Osteocyte (in vitro differentiated cells): ENCODE data around the gene RNF19B. TPM values are rescaled to one million over a fixed set of nuclear protein-coding genes. Genes with fewer than 3 reads are reported as not detected.

ENCODE experiments used
- DNase-seq: peaks from one replicate; pipeline ENCODE4 v3.0.0; 2021; ENCODE audit warnings: mixed read lengths; ENCODE audit not compliant: unreplicated experiment; ENCODE audit errors: extremely low spot score
- H3K27ac Mint-ChIP-seq: one replicate; pipeline ENCODE4 v1.8.0; 2021; ENCODE audit warnings: mild to moderate bottlenecking, mixed read lengths; ENCODE audit not compliant: unreplicated experiment
- H3K27me3 Mint-ChIP-seq: one replicate; pipeline ENCODE4 v1.8.0; 2021; ENCODE audit warnings: mixed read lengths; ENCODE audit not compliant: unreplicated experiment
- H3K36me3 Mint-ChIP-seq: one replicate; pipeline ENCODE4 v1.8.0; 2021; ENCODE audit warnings: mixed read lengths; ENCODE audit not compliant: unreplicated experiment
- H3K4me1 Mint-ChIP-seq: one replicate; pipeline ENCODE4 v1.8.0; 2021; ENCODE audit warnings: mixed read lengths; ENCODE audit not compliant: unreplicated experiment
- H3K4me3 Mint-ChIP-seq: one replicate; pipeline ENCODE4 v1.8.0; 2021; ENCODE audit warnings: mild to moderate bottlenecking, moderate library complexity, mixed read lengths; ENCODE audit not compliant: unreplicated experiment
- H3K9me3 Mint-ChIP-seq: one replicate; pipeline ENCODE4 v1.8.0; 2021; ENCODE audit warnings: mixed read lengths; ENCODE audit not compliant: unreplicated experiment
- CTCF ChIP-seq: fragments of 200-600 bp; sonication (generic); IDR thresholded peaks from 2 replicates; pipeline ENCODE4 v1.5.0; 2021; ENCODE audit warnings: antibody characterized with exemption, mild to moderate bottlenecking, moderate library complexity
- total RNA-seq: library from RNA; stranded (reverse); gene quantifications from 2 replicates; pipeline ENCODE4 v1.2.1, GENCODE V29; 2021

The RNF19B gene
- total RNA-seq, 1 donor from 2014 or later: 12.6 TPM

DNA sequence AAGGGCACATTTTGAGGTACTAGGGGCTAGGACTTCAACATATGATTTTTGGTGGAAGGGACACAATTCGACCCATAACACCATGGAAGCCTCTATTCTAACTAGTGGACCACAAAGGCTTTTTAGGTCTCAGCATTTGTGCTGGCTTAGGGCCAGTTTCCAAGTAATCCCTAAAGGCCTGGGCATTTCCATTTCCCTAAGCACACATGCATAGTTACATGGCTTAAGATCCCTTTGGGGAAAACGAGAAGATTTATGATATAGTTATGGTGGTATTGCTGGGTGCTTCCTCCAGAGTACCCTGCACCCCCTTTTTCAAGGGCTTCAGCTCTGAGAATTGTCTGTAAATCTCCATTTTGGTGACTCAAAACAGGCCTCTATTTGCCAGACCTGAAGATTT lies 35.2 kb downstream of the RNF19B start:
- DNase-seq: no peak
- no peak for TF ChIP-seq CTCF
- H3K36me3 Mint-ChIP-seq: no peaks in the 10 kb centered on the region
- peaks cover 17% of the 10 kb centered on the region for H3K27me3 Mint-ChIP-seq
- no peak overlapping the region for H3K4me3 Mint-ChIP-seq
- peaks cover 21% of the 10 kb centered on the region for H3K4me1 Mint-ChIP-seq
- no peak overlapping the region for H3K27ac Mint-ChIP-seq
- no peaks in the 10 kb centered on the region for H3K9me3 Mint-ChIP-seq

DNA sequence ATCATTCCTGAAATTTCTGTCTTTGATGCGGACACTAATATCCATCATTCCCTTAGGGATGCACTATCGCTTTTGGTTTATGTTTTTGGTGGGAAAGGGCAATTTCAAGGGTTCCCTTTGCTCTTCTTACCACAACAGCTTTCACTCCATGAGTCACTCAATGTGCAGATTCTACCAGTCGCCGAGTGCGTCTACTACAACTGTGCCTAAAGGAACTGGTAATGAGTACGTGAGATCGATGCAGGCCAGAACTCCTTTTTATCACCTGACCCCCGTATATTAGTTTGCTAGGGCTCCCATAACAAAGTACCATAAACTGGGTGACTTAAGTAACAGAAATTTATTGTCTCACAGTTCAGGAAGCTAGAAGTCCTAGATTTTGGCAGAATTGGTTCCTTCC lies 35.9 kb downstream of the RNF19B start:
- Mint-ChIP-seq H3K27me3 (peaks cover 24% of the 10 kb centered on the region), H3K4me1 (peaks cover 17% of the 10 kb centered on the region), H3K36me3 (no peaks in the 10 kb centered on the region), H3K27ac (no peak overlapping the region), H3K4me3 (no peak overlapping the region), H3K9me3 (no peaks in the 10 kb centered on the region)
- TF ChIP-seq CTCF: no peak
- no peak for DNase-seq

GRCh38 chr1:32928285-32928684 lies 36.3 kb downstream of the RNF19B start:
- no peak overlapping the region for H3K4me3 Mint-ChIP-seq
- no peaks in the 10 kb centered on the region for H3K9me3 Mint-ChIP-seq
- no peak for DNase-seq
- no peak for TF ChIP-seq CTCF
- H3K27ac Mint-ChIP-seq: no peak overlapping the region
- H3K4me1 Mint-ChIP-seq: peaks cover 14% of the 10 kb centered on the region
- no peaks in the 10 kb centered on the region for H3K36me3 Mint-ChIP-seq
- H3K27me3 Mint-ChIP-seq: peaks cover 27% of the 10 kb centered on the region

DNA sequence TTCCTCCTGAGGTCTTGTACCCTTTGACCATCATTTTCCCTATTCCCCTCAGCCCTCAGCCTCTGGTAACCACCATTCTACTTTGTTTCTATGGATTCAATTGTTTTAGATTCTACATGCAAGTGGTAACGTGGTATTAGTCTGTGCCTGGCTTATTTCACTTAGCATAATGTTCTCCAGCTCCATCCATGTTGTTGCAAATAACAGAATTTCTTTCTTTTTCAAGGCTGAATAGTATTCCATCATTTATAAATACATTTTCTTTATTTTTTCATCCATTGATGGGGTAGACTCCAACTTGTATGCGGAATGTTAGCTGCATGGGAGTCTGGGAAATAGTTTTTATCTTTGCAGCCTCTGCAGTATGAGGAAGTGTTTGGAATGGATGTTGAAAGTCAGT lies 37.2 kb downstream of the RNF19B start:
- H3K27me3 Mint-ChIP-seq: peaks cover 27% of the 10 kb centered on the region
- peaks cover 14% of the 10 kb centered on the region for H3K4me1 Mint-ChIP-seq
- no peak overlapping the region for H3K4me3 Mint-ChIP-seq
- H3K27ac Mint-ChIP-seq: no peak overlapping the region
- H3K36me3 Mint-ChIP-seq: no peaks in the 10 kb centered on the region
- H3K9me3 Mint-ChIP-seq: no peaks in the 10 kb centered on the region
- no peak for DNase-seq
- no peak for TF ChIP-seq CTCF

DNA sequence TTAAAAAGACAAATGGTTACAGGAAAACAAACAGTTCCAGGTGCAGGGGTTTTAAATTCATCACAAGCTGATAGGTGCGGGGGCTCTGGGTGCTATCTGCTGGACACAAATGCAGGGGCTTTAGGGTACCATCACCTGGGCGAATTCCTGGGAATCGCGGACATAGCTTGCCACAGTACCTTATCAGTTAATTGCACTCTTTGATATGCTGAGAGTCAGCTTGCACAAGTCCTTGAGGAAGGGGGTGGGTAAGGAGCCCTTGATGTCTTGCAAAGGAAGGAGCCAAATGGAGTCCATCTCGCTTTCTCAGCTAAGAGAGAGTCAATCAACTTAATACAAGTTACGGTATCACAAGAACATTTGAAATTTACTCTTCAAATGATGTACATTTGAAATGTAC lies 38.0 kb downstream of the RNF19B start:
- Mint-ChIP-seq H3K27ac (no peak overlapping the region), H3K27me3 (peaks cover 27% of the 10 kb centered on the region), H3K4me1 (peaks cover 14% of the 10 kb centered on the region), H3K9me3 (no peaks in the 10 kb centered on the region), H3K36me3 (no peaks in the 10 kb centered on the region), H3K4me3 (no peak overlapping the region)
- no peak for TF ChIP-seq CTCF
- DNase-seq: no peak
